Cardiac fibroblast (primary cell): ENCODE measurements around the gene HOXA2.

Source experiments
- DNase-seq, 2 donors: peaks; one replicate each; pipeline versions ENCODE4 v3.0.0 to v3.0.0-alpha.2; 2010; ENCODE audit warnings: low read depth in 2 of 2
- H3K4me3 ChIP-seq, 2 donors: replicated peaks in 1 of 2; 1 replicate in 1 of 2; 2 replicates in 1 of 2; pipeline ENCODE4 v1.5.1; 2011; ENCODE audit warnings: low read depth in 2 of 2, low read length in 2 of 2, mild to moderate bottlenecking in 2 of 2, moderate library complexity in 1 of 2
- CTCF ChIP-seq: IDR thresholded peaks from one replicate; pipeline ENCODE4 v1.5.1; 2011; ENCODE audit warnings: low read depth, mild to moderate bottlenecking, low read length, inconsistent platforms

The HOXA2 gene

GRCh38 chr7:27096768-27097514 lies 5.5 kb downstream of the HOXA2 start:
- peak overlapping the region; percentile 40 to 44 for H3K4me3 ChIP-seq
- TF ChIP-seq CTCF: no peak
- DNase-seq: no peak

DNA sequence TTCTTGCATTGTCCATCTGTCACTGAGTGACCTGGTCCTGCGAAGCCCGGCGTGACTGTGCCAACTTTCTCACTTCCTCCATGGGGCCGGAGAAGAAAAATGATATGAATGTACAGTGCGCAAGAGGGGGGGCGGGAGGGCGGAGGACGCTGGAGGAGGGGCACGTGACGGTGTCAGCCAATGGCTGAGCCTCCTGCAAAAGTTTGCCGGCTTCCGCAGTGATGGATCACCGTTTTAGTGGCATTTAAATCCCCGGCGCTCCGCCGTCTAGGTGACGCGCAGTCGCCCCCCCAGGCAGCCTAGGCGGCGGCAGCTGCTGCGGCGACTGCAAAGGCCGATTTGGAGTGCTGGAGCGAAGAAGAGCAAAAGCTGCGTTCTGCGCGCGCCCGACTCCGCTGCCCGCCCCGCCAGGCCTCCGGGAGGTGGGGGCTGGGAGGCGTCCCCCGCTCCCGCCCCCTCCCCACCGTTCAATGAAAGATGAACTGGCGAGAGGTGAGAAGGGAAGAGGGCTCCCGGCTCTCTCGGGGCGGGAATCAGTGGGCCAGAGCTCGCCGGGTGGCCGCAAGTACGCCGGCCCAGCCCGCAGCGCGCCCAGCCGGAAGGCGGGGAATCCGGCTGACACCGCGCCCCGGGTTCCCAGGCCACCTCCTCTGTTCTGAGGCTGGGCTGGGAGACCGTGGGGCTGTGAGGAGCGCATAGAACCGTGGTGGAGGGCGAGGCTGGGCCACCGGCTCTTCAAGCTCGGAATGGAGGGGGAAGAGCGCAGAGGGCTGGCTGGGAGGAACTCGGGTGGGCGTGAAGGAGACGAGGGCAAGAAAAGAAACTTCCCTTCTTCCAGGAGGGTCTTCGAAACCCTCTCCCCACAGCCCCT lies 6.4 kb downstream of the HOXA2 start, which contains the start of gene HOXA1:
HOXA1 (minus strand) TSS at position 104 of the 871 bp plus-strand sequence; CDS start at position 16, 88 bp downstream.
- DNase-seq: peak; percentile 47 to 67
- H3K4me3 ChIP-seq: peak within 1 kb of the TSS; percentile 40 to 44
- no peak for TF ChIP-seq CTCF

DNA sequence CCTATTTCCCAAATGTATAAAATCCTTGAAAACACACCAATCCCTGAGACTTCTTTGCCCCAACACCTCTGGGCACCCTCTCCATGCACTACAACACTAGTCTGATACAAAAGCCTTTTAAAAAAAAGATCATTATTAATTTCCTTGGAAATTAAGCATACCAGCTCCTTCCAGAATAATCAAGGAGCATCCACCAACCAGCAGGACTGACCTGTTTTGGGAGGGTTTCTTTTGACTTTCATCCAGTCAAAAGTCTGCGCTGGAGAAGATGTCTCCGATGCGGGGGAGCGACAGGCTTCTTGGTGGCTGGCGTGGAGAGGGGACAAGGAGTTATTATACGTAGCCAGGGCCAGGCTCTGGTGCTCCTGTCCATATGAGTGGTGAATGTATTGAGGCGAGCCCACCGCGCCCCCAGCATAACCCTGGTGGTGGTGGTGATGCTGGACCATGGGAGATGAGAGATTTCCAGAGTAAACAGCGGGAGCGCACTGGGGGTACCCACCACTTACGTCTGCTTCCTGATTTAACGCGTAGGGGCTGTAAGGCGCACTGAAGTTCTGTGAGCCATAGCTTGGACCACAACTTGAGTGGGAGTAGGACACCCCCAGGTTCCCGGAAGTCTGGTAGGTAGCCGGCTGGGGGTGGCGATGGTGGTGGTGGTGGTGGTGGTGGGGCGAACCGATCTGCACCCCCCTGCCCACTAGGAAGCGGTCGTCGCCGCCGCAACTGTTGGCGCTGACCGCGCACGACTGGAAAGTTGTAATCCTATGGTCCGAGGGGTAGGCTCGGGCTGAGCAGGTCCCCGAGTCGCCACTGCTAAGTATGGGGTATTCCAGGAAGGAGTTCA lies 7.2 kb downstream of the HOXA2 start:
- TF ChIP-seq CTCF: no peak
- DNase-seq: no peak
- peak overlapping the region; percentile 21 to 30 for H3K4me3 ChIP-seq

- H3K4me3 ChIP-seq: no peak overlapping the region
- TF ChIP-seq CTCF: no peak
- DNase-seq: no peak
These were observed 8.0 kb downstream of the HOXA2 start for GRCh38 chr7:27094304-27095049.

- no peak for DNase-seq
- no peak overlapping the region for H3K4me3 ChIP-seq
- TF ChIP-seq CTCF: no peak
These were observed 9.1 kb downstream of the HOXA2 start for GRCh38 chr7:27093184-27093895.
